ENCODE measurements around the gene DCTD.

The DCTD gene

GRCh38 chr4:182875453-182876405 lies 41.5 kb downstream of the DCTD start:
- TF ChIP-seq TAF1 (IDR thresholded peaks at IDR 0.05; ENCODE audit: borderline replicate concordance, low read depth, low read length), result no peak
- TF ChIP-seq POLR2AphosphoS5 (IDR thresholded peaks at IDR 0.05; ENCODE audit: low read depth, low read length), result no peak
- TF ChIP-seq POLR2A (IDR thresholded peaks at IDR 0.05; ENCODE audit: low read depth, low read length), result no peak
- FAIRE-seq (no peak), DNase-seq (ENCODE audit: insufficient read length) (no peak)

DNA sequence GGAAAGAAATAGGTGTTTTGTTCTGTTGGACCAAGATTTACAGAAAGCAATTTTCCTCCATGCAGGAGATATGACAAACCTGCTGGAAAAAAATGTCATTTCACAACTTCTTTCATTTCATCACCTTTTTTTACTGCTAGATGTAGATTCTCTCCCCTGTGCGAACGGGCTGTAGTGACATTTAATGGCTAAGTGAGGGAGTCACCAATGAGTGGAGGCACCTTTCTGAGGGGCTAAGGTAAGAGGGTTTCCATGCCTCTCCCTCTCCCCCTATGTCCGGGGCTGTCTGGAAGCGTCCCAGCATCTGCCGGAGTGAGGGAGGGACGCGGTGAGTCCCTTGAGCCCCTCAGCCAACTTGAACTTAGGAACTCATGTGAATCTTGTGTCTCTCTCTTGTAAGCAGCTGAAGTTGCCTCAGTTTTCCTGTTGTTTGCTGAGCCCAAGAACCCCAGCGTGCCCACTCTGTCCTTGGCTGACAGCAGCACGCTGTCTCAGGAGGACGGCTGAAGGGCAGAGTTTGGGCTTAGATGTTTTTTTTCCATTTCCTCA lies 42.3 kb downstream of the DCTD start:
- DNase-seq (ENCODE audit: insufficient read length), result no peak
- FAIRE-seq, result no peak
- TF ChIP-seq POLR2A (IDR thresholded peaks at IDR 0.05; ENCODE audit: low read depth, low read length), result no peak
- no peak for TF ChIP-seq POLR2AphosphoS5 (IDR thresholded peaks at IDR 0.05; ENCODE audit: low read depth, low read length)
- no peak for TF ChIP-seq TAF1 (IDR thresholded peaks at IDR 0.05; ENCODE audit: borderline replicate concordance, low read depth, low read length)

DNA sequence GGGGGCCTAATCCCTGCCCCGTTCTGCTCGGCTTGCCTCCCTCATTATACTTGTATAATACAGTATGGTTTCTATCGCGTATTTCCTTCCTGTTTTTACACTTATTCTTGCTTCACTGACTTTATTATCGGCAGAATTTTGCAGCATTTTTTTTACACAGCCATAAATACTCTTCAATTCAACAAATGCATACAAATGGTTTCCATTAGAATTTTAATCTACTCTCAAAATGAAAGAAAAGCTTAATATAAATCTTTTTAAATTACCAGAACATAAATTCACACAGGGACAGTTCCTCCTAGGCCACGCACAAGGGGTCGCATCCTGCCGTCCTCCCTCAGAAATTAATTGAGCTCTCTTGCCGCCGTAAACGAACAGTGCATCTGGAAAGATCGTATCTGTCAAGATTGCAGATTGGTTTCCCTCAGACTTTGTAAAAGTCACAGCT lies 42.9 kb downstream of the DCTD start:
- DNase-seq (ENCODE audit: insufficient read length), result no peak
- no peak for FAIRE-seq
- no peak for TF ChIP-seq TAF1 (IDR thresholded peaks at IDR 0.05; ENCODE audit: borderline replicate concordance, low read depth, low read length)
- no peak for TF ChIP-seq POLR2A (IDR thresholded peaks at IDR 0.05; ENCODE audit: low read depth, low read length)
- no peak for TF ChIP-seq POLR2AphosphoS5 (IDR thresholded peaks at IDR 0.05; ENCODE audit: low read depth, low read length)

GRCh38 chr4:182873726-182874125 lies 43.5 kb downstream of the DCTD start:
- FAIRE-seq (no peak), DNase-seq (ENCODE audit: insufficient read length) (no peak)
- no peak for TF ChIP-seq POLR2A (IDR thresholded peaks at IDR 0.05; ENCODE audit: low read depth, low read length)

GRCh38 chr4:182873289-182873688 lies 43.9 kb downstream of the DCTD start:
- TF ChIP-seq POLR2AphosphoS5 (IDR thresholded peaks at IDR 0.05; ENCODE audit: low read depth, low read length) (no peak), POLR2A (IDR thresholded peaks at IDR 0.05; ENCODE audit: low read depth, low read length) (no peak), TAF1 (IDR thresholded peaks at IDR 0.05; ENCODE audit: borderline replicate concordance, low read depth, low read length) (no peak)
- DNase-seq (ENCODE audit: insufficient read length), result no peak
- FAIRE-seq, result no peak

- FAIRE-seq (no peak), DNase-seq (ENCODE audit: insufficient read length) (no peak)
- TF ChIP-seq TAF1 (IDR thresholded peaks at IDR 0.05; ENCODE audit: borderline replicate concordance, low read depth, low read length) (no peak), POLR2AphosphoS5 (IDR thresholded peaks at IDR 0.05; ENCODE audit: low read depth, low read length) (no peak), POLR2A (IDR thresholded peaks at IDR 0.05; ENCODE audit: low read depth, low read length) (no peak)
Measured at GRCh38 chr4:182872886-182873285, 44.3 kb downstream of the DCTD start.

DNA sequence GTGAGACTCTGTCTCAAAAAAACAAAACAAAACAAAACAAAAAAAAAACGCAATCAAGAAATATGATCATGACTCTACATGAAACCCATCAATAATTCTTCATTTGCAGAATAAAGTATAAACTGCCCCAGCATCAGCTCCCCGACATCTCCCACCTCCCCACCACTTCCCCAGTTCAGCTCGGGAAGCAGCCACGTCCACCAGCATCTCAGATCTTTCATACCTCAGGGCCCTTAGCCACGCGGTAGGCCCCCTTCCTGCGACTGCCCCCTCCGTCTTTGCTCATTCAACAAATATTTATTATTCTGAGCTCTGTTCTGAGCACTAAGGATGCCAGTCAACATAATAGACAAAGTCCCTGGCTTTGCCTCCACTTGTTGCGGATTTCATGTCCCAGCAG lies 45.6 kb downstream of the DCTD start:
- DNase-seq (ENCODE audit: insufficient read length) (no peak), FAIRE-seq (no peak)
- TF ChIP-seq POLR2AphosphoS5 (IDR thresholded peaks at IDR 0.05; ENCODE audit: low read depth, low read length) (no peak), POLR2A (IDR thresholded peaks at IDR 0.05; ENCODE audit: low read depth, low read length) (no peak), TAF1 (IDR thresholded peaks at IDR 0.05; ENCODE audit: borderline replicate concordance, low read depth, low read length) (no peak)

GRCh38 chr4:182869697-182870096 lies 47.5 kb downstream of the DCTD start:
- no peak for DNase-seq (ENCODE audit: insufficient read length)
- no peak for FAIRE-seq
- TF ChIP-seq POLR2A (IDR thresholded peaks at IDR 0.05; ENCODE audit: low read depth, low read length) (no peak), POLR2AphosphoS5 (IDR thresholded peaks at IDR 0.05; ENCODE audit: low read depth, low read length) (no peak), TAF1 (IDR thresholded peaks at IDR 0.05; ENCODE audit: borderline replicate concordance, low read depth, low read length) (no peak)

DNA sequence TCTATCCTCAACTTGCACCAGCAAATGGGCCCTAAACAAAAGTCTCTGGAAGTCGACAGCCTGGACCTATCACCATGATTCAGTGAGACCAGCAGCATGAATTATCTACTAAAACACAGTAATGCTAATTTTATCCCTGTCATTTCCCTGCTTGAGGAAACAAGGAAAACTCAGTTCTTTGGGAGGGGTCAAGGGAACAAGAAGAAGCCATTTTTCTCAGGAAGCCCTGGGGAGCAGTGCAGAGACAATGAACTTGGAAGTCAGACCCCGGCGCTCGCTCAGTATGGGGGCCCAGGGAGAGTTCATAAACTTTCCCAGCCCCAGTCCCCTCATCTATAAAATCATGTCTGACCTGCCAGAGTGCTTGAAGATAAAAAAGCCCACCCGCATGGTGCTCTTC lies 50.4 kb downstream of the DCTD start:
- FAIRE-seq (no peak), DNase-seq (ENCODE audit: insufficient read length) (no peak)
- no peak for TF ChIP-seq POLR2AphosphoS5 (IDR thresholded peaks at IDR 0.05; ENCODE audit: low read depth, low read length)
- TF ChIP-seq TAF1 (IDR thresholded peaks at IDR 0.05; ENCODE audit: borderline replicate concordance, low read depth, low read length), result no peak
- TF ChIP-seq POLR2A (IDR thresholded peaks at IDR 0.05; ENCODE audit: low read depth, low read length), result no peak

GRCh38 chr4:182863501-182863900 lies 53.7 kb downstream of the DCTD start:
- DNase-seq (ENCODE audit: insufficient read length) (no peak), FAIRE-seq (no peak)

GRCh38 chr4:182862921-182863320 lies 54.3 kb downstream of the DCTD start:
- FAIRE-seq, result no peak
- DNase-seq (ENCODE audit: insufficient read length), result no peak
- TF ChIP-seq TAF1 (IDR thresholded peaks at IDR 0.05; ENCODE audit: borderline replicate concordance, low read depth, low read length), result no peak
- no peak for TF ChIP-seq POLR2A (IDR thresholded peaks at IDR 0.05; ENCODE audit: low read depth, low read length)
- no peak for TF ChIP-seq POLR2AphosphoS5 (IDR thresholded peaks at IDR 0.05; ENCODE audit: low read depth, low read length)

More at GRCh38 chr4:182863501-182863900, 53.7 kb downstream of the DCTD start:
- TF ChIP-seq POLR2AphosphoS5 (IDR thresholded peaks at IDR 0.05; ENCODE audit: low read depth, low read length) (no peak), TAF1 (IDR thresholded peaks at IDR 0.05; ENCODE audit: borderline replicate concordance, low read depth, low read length) (no peak), POLR2A (IDR thresholded peaks at IDR 0.05; ENCODE audit: low read depth, low read length) (no peak)
